GM12865 (cell line): ENCODE measurements around the gene GPA33.

Experiments used
- DNase-seq: peaks from one replicate; pipeline ENCODE4 v3.0.0; 2010; ENCODE audit warnings: low read depth
- H3K4me3 ChIP-seq: 2 replicates; pipeline ENCODE4 v1.5.1; 2011; ENCODE audit warnings: mild to moderate bottlenecking, low read depth, low read length, control low read depth
- CTCF ChIP-seq: IDR thresholded peaks from 2 replicates; pipeline ENCODE4 v1.5.1; 2011; ENCODE audit warnings: low read length, control low read depth, low read depth, inconsistent platforms; ENCODE audit not compliant: insufficient read depth; ENCODE audit errors: missing control alignments

Gene GPA33

GRCh38 chr1:167012570-167012969 lies 77.6 kb downstream of the GPA33 start:
- H3K4me3 ChIP-seq = no peak overlapping the region
- no peak for DNase-seq
- no peak for TF ChIP-seq CTCF

- DNase-seq = no peak
- TF ChIP-seq CTCF = no peak
- no peak overlapping the region for H3K4me3 ChIP-seq
Observed at GRCh38 chr1:167011560-167012191, 78.5 kb downstream of the GPA33 start.

- no peak overlapping the region for H3K4me3 ChIP-seq
- no peak for DNase-seq
- no peak for TF ChIP-seq CTCF
Observed at GRCh38 chr1:167003711-167004110, 86.5 kb downstream of the GPA33 start.
